GM21737 (cell line): Measurements from ENCODE around the gene VWF.
"Not testable (repeated sequence)": the region's sequence is repeated elsewhere in the genome, so short reads cannot be mapped to it uniquely, and the experiment has no call there.

Source experiments
- ATAC-seq: cut with Tn5 transposase; IDR thresholded peaks from one replicate; pipeline ENCODE4 v1.9.1; 2021; ENCODE audit warnings: mild to moderate bottlenecking, moderate library complexity; ENCODE audit not compliant: unreplicated experiment

The VWF gene

DNA sequence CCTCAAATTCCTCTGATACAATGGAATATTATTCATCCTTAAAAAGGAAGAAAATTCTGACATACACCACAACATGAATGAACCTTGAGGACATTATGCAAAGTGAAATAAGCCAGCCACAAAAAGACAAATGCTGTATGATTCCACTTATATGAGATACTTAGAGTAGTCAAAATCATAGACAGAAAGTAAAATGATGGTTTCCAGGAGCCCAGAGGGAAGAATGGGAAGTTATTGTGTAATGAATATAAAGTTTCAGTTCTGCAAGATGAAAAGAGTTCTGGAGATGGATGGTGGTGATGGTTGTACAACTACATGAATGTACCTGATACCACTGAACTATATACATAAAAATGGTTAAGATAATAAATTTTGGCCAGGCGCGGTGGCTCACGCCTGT is 18.3 kb downstream of the VWF start:
- ATAC-seq, result no peak

GRCh38 chr12:6104842-6105241 is 19.6 kb downstream of the VWF start:
- no peak for ATAC-seq

DNA sequence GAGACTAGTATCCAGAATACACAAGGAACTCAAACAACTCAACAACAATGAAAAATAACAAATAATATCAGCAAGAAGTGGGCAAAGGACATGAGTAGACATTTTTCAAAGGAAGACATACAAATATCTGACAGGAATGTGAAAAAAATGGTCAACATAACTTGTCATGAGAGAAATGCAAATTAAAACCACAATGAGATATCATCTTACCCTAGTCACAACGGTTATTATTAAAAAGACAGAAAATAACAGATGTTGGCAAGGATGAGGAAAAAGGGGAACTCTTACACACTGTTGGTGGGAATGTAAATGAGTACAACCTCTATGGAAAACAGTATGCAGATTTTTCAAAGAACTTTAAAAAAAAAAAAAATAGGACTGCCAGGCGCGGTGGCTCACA is 20.4 kb downstream of the VWF start:
- ATAC-seq, result no peak

DNA sequence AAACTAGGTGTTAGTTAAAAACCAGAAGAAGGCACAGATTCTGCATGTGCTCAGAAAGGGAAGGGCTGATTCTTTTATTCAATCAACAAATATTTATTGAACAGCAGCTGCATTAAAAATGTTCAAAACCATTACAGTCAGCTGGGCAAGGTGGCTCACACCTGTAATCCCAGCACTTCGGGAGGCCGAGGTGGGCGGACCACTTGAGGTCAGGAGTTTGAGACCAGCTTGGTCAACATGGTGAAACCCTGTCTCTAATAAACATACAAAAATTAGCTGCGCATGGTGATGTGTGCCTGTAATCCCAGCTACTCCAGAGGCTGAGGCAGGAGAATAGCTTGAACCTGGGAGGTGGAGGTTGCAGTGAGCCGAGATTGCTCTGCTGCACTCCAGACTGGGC is 22.4 kb downstream of the VWF start:
- ATAC-seq, result not testable (repeated sequence)

DNA sequence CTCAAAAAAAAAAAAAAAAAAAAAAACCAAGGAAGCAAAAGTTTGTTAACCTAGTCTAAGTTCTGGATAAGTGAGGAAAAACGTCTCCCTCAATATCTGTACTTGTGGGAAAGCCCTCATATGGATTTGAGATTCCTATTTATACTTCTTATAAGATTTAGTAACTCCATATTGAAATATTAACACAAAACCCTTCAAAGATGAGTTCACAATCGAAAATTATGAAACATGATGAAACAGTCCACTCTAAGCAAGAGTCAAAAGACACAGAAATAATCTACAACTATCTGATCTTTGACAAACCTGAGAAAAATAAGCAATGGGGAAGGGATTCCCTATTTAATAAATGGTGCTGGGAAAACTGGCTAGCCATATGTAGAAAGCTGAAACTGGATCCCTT is 25.2 kb downstream of the VWF start:
- ATAC-seq, result no peak

DNA sequence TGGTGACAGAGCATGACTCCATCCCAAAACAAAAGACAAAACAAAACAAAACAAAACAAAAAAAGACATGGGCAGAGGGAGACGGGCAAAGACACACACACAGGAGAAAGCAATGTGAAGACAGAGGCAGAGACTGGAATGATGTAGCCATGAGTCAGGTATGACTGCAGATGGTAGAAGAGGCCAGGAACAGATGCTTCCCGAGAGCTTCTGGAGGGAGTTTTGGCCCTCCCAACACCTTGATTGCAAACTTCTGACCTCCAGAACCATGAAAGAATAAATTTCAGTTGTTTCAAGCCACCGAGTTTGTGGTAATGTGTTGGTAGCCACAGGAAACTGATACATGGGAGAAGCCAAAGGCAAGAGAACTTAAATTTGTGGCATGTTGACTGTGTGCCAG is 27.1 kb downstream of the VWF start:
- no peak for ATAC-seq

GRCh38 chr12:6096527-6096926 is 27.9 kb downstream of the VWF start:
- no peak for ATAC-seq

DNA sequence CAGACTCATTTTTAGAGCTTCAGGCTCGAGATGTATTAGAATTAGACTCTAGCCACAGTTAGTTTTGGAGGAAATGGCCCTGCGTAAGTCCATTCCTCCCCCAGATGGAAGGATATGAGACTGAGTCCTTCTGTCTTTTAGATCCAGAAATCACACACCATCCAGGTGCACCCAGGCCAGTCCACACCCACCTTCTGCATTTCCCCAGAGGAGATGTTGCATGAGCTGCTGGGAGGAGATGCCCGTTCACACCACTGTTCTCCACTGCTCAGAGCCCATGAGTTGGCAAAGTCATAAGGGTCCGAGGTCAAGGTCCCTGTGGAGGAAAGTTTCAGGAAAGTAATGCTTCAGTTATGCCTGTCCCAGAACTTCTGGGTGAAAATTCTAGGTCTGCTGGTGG is 29.2 kb downstream of the VWF start:
- ATAC-seq, result no peak

- no peak for ATAC-seq
Observed at GRCh38 chr12:6093764-6094163, 30.7 kb downstream of the VWF start.

DNA sequence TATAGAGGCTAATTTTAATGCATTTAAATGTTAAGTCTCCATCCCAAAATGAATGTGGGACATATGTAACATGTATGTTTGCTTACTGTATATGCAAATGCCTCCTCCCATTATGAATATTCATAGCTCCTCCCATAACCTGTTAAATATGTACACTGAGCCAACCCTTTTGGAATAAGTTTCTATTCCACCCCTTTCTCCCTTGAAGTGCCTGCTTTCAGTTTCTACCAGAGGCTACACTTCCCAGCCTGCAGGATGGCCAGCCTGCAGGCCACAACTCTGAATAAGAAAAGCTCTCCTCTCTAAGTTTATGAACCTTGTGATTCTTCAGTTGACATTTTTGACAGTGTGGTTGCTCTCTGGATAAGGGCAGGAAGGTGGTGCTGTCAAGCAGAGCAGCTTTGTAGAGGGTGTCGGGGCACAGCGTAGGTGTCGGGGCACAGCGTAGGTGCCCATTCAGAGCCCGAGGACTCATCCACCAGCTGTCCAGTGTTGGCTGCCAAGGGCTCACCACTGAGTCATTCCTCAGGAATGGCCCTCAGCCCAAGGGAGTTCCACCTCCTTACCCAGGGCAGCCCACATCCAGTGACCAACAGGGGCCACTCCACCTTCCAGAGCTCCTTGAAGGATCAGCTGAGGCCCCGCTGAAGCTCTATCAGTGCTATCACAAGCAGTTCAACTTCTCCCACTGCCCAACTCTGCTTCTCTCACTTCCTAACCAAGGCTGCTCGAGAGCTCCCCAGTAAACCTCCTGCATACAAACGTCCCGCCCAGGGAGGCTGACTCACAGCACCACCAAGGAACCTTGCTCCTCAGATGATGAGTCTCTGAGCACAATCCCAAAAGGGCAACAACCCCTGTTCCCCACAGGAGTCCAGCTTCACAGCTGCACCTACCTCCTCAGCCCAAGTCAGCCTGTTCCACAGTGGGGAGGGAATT is 31.4 kb downstream of the VWF start:
- ATAC-seq, result no peak

DNA sequence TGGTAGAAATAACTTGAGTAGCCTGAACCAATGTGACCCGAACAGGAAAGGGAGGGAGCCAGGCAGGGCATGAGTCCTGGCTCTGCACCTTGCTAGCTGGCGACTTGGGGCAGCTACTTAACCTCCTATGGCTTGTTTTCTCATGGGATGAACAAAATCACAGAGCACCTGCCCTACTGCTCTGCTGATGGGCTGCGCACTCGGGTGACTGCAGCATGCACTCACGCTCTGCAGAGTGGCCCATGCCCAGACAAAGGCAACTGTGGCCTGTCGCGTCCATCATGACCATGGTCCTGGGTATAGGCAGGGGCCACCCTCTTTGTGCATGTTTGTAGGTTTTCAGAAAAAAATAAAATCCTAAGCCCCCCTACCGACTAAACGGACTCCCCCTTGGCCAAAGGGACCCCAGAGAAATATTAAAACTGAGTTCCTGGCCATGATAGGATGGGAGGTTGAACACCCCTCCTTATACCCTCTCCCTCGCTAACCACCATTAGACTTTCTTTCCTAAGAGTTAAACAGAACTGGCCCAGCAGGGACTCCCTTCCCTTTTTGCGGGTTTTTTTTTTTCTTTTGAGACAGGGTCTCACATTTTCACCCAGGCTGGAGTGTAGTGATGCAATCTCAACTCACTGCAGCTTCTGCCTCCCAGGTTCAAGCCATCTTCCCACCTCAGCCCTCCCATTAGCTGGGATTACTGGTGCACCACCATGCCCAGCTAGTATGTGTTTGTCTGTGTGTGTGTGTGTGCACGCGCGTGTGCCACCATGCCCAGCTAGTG is 32.5 kb downstream of the VWF start:
- ATAC-seq, result no peak

GRCh38 chr12:6090803-6091202 is 33.7 kb downstream of the VWF start:
- ATAC-seq, result no peak

DNA sequence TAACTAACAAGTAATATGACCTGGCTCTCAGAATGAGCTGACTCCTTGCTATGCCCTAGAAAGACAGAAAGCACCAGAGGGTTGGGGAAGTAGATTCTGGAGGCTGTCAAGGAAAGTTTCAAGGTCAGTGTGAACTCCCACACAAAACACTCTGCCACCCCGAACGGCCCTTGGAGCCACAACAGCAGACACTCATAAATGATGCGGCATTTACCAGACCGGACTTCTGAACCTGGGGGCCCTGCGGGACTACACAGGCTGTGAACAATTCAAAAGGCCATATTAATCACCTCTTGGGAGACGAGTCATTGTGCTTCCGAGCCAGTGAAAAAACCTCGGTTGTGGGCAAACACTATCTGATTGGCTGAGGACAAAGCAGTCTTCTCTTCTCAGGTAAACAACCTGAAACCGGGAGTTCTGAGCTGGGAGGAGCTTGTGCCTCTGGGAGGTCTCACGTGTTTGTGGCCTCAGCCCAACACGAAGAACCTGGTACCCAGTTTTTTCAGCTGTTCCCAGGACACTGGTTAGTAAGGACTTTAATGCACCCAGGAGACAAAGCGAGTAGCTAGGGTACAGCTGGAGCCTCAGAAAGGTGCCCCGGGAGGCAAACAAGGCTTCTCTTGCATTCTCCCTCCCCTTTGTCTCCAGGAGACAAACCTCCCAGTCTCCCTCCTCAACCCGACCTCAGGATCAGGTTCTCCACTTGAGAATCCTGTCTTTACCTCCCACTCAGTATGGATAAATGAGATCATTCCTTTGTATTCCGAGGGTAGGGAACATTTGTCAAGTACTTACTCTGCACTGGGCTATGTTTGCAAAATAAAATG is 35.3 kb downstream of the VWF start:
- ATAC-seq, result no peak

DNA sequence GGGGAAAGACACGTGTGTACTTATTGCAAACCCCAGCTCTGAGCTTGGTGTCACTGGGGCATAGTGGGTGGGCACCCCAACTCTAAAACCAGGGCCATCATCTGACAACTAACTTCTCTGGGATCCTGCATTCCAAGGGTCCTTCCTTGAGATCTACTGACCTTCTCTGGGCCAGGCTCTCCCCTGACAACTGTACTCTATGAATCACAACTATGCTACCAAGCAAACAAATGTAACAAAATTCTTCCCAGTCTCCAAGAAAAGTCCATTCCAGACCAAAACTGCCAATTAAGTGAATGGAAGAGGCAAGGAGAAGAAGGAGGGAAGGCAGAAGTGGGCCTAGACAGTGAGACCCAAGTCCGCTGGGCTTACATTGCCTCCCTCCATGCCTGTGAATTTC is 38.2 kb downstream of the VWF start:
- no peak for ATAC-seq

- no peak for ATAC-seq
Observed at GRCh38 chr12:6085841-6086240, 38.6 kb downstream of the VWF start.

DNA sequence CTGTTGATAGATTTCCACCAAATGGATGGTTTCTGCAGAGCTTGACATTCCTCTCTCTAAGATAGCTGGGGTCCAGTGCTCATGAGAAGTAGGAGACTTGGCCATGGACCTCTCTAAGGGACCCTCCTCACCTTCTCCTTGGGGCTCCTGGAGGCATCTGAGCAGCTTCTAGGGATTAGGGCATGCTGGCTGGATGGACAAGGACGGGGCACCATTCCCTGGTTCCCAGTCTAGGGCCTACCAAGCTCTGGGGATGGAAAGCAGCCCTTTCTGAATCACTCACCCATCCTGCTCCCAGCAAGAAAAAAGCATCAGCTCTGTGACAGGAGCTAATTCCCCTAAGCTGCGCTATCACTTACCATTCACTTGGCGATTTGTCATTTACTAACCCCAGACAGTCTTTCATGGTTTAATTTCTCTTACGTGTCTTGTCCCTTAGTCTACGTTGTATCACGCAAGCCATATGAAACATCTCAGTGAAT is 39.5 kb downstream of the VWF start:
- no peak for ATAC-seq

DNA sequence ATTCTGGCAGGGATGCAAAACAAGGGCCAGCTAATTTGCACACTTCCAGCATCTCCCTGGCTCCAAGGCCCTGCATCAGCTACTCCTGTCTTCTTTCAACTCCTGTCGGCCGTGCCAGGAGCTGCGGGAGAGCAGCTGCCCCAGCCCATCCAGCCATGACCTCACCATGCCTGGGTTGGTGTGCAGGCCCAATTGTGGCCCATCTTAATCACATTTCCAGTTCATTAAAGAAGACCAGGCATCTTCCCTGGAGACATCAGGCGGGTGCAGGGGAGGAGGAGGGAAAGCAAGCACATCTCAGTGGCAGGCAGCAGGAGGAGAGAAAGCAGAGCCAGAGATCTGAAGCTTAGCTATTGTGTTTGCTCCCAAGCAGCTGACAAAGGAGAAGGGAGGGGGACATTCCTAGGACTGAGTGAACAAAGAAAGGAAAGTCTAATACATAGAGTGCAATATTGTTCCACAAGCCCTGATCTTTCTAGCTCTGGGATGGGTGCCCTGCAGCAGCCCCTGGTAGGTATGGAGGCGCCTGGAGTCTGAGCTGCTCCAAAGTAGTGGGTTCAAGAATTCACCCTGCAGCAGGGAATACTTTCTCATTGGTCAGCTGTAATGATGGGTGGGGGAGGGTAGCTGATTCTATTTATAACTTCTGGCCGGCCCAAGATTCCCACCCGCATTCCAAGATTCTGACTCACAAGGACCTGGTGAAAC is 40.1 kb downstream of the VWF start:
- no peak for ATAC-seq

DNA sequence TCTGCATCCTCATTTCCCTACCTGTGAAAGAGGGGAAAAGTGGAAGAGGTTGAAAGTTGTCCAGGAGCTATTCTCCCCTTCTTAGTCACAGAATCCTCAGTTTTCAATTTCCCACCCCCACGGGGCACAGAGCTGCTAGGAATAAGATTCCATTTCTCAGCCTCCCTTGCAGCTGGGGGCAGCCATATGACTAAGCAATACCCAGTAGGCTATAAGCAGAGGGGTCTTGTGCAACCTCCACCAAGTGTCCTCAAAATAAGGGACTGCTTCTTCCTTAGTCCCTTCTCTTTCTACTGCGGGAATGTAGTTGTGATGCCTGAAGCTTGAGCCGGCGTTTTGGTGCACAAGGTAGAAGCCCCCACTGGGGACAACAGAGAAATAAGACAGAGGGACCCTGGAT is 40.9 kb downstream of the VWF start:
- ATAC-seq, result no peak

GRCh38 chr12:6082613-6083012 is 41.9 kb downstream of the VWF start:
- no peak for ATAC-seq
